PC-9 (cell line): ENCODE results near the gene KMT2D. TPM values are rescaled to one million over a fixed set of nuclear protein-coding genes. Genes with fewer than 3 reads are reported as not detected.

Experiments
- BruUV-seq: library from RNA; stranded (reverse); fragments of 400-500 nt; replicated peaks from 2 replicates; lab custom pipeline; 2021; lab: Mats Ljungman, UMichigan
- CTCF ChIA-PET: fragments of 300-600 bp; sonication (Branson Sonifier 250); formaldehyde crosslinking; loops from one replicate; lab custom pipeline; 2022; ENCODE audit warnings: antibody characterized with exemption; lab: Charles Lee
- POLR2A ChIA-PET: fragments of 300-600 bp; sonication (Branson Sonifier 250); formaldehyde crosslinking; loops from one replicate; lab custom pipeline; 2022; ENCODE audit warnings: antibody characterized with exemption; ENCODE audit not compliant: unreplicated experiment; lab: Charles Lee
- DNase-seq, 2 experiments: peaks; one replicate each; pipeline versions ENCODE4 v3.0.0 to v3.0.0-alpha.2; 2015 to 2022; ENCODE audit warnings: mixed read lengths in 1 of 2
- H2AFZ ChIP-seq: fragments of 200-600 bp; sonication (generic); 2 replicates; pipeline ENCODE4 v1.8.1; 2017; ENCODE audit warnings: antibody characterized with exemption
- H3F3A ChIP-seq: fragments of 200-600 bp; sonication (generic); 2 replicates; pipeline ENCODE4 v1.8.1; 2017; ENCODE audit warnings: antibody characterized with exemption, mild to moderate bottlenecking, low read depth; ENCODE audit not compliant: insufficient read depth
- H3K27ac ChIP-seq: fragments of 200-600 bp; sonication (generic); 2 replicates; pipeline ENCODE4 v1.6.1; 2016; ENCODE audit warnings: mixed run types
- H3K27me3 ChIP-seq: fragments of 200-600 bp; sonication (generic); 2 replicates; pipeline ENCODE4 v1.6.1; 2016; ENCODE audit warnings: low read depth, mixed run types; ENCODE audit not compliant: insufficient read depth
- H3K36me3 ChIP-seq: fragments of 200-600 bp; sonication (generic); 2 replicates; pipeline ENCODE4 v1.6.1; 2016; ENCODE audit warnings: low read depth, mixed run types
- H3K4me1 ChIP-seq: fragments of 200-600 bp; sonication (generic); replicated peaks from 2 replicates; pipeline ENCODE4 v1.6.1; 2016; ENCODE audit warnings: mixed run types; ENCODE audit not compliant: insufficient read depth
- H3K4me2 ChIP-seq: fragments of 200-600 bp; sonication (generic); 2 replicates; pipeline ENCODE4 v1.6.1; 2017; ENCODE audit warnings: mixed run types
- H3K4me3 ChIP-seq: fragments of 200-600 bp; sonication (generic); 2 replicates; pipeline ENCODE4 v1.6.1; 2016; ENCODE audit warnings: mixed run types
- H3K79me2 ChIP-seq: fragments of 200-600 bp; sonication (generic); 2 replicates; pipeline ENCODE4 v1.6.1; 2017; ENCODE audit warnings: low read depth, mixed run types
- H3K9me2 ChIP-seq: fragments of 200-600 bp; sonication (generic); 2 replicates; pipeline ENCODE4 v1.8.1; 2017; ENCODE audit warnings: mild to moderate bottlenecking; ENCODE audit not compliant: insufficient read depth
- H3K9me3 ChIP-seq: fragments of 200-600 bp; sonication (generic); 2 replicates; pipeline ENCODE4 v1.8.1; 2016; ENCODE audit warnings: low read depth; ENCODE audit not compliant: insufficient read depth
- H4K20me1 ChIP-seq: fragments of 200-600 bp; sonication (generic); 2 replicates; pipeline ENCODE4 v1.8.1; 2017; ENCODE audit not compliant: insufficient read depth
- CTCF ChIP-seq: fragments of 200-600 bp; sonication (generic); conservative IDR thresholded peaks from 2 replicates; pipeline ENCODE4 v1.6.1; 2017; ENCODE audit warnings: mixed run types, antibody characterized with exemption, mild to moderate bottlenecking, moderate library complexity
- EZH2 ChIP-seq: fragments of 200-600 bp; sonication (generic); IDR thresholded peaks from 2 replicates; pipeline ENCODE4 v1.8.0; 2017; ENCODE audit warnings: antibody characterized with exemption, low read depth
- intact Hi-C: fragments of 100-400 bp; cut with micrococcal nuclease; formaldehyde crosslinking; loops from one replicate; pipeline ENCODE4 v1.10.0; 2022; ENCODE audit not compliant: unreplicated experiment
- total RNA-seq: library from RNA; stranded (reverse); gene quantifications from 2 replicates; pipeline ENCODE4 v1.2.3, GENCODE V29; 2021

KMT2D gene
- total RNA-seq, 1 experiment from 2014 or later: 94.0 TPM

GRCh38 chr12:49030119-49030518, 30.5 kb downstream of the KMT2D start:
- Histone ChIP-seq H3K9me3 (no peaks in the 10 kb centered on the region), H3F3A (no peaks in the 10 kb centered on the region; the same call in 1 of the 2 replicates), H4K20me1 (peaks cover 5% of the 10 kb centered on the region), H3K4me3 (no peak overlapping the region), H3K27ac (no peak overlapping the region), H3K27me3 (no peaks in the 10 kb centered on the region), H3K4me2 (no peak overlapping the region), H3K36me3 (0 out of 2 replicates have a peak, but pooled peaks cover 5% of the 10 kb centered on the region), H3K9me2 (no peaks in the 10 kb centered on the region), H3K79me2 (no peaks in the 10 kb centered on the region), H2AFZ (no peak overlapping the region), H3K4me1 (no peaks in the 10 kb centered on the region)
- intact Hi-C loops: no loop called here
- CTCF ChIA-PET: interaction anchor here (0.6 kb wide), 2 partner anchors 43 to 84 kb away, joined by 6 to 9 read pairs; no protein-coding TSS in a partner anchor
- no peak for DNase-seq
- POLR2A ChIA-PET: no interaction called here
- TF ChIP-seq EZH2 (no peak), CTCF (no peak)
- no TSS peak for BruUV-seq

GRCh38 chr12:49028666-49029275, 31.8 kb downstream of the KMT2D start:
- no peaks in the 10 kb centered on the region for H3K4me1 ChIP-seq
- TF ChIP-seq EZH2 (no peak), CTCF (no peak)
- no TSS peak for BruUV-seq
- DNase-seq: no peak
- POLR2A ChIA-PET: no interaction called here
- intact Hi-C loops: no loop called here
- H3K4me2 ChIP-seq: no peak overlapping the region
- peaks cover 5% of the 10 kb centered on the region; the same call in 1 of the 2 replicates for H4K20me1 ChIP-seq
- no peak overlapping the region for H2AFZ ChIP-seq
- CTCF ChIA-PET: no interaction called here
- no peak overlapping the region for H3K4me3 ChIP-seq
- no peaks in the 10 kb centered on the region for H3K79me2 ChIP-seq
- H3K27ac ChIP-seq: no peak overlapping the region
- no peaks in the 10 kb centered on the region for H3K27me3 ChIP-seq
- H3K36me3 ChIP-seq: 0 out of 2 replicates have a peak, but pooled peaks cover 9% of the 10 kb centered on the region
- H3F3A ChIP-seq: peaks cover 2% of the 10 kb centered on the region; the same call in 1 of the 2 replicates
- no peaks in the 10 kb centered on the region for H3K9me2 ChIP-seq
- no peaks in the 10 kb centered on the region for H3K9me3 ChIP-seq

- Histone ChIP-seq H3K27ac (no peak overlapping the region), H3K4me1 (no peaks in the 10 kb centered on the region), H4K20me1 (peaks cover 5% of the 10 kb centered on the region; the same call in 1 of the 2 replicates), H3K9me2 (no peaks in the 10 kb centered on the region), H3K79me2 (no peaks in the 10 kb centered on the region), H3F3A (peaks cover 9% of the 10 kb centered on the region; the same call in 1 of the 2 replicates), H2AFZ (no peak overlapping the region), H3K27me3 (no peaks in the 10 kb centered on the region), H3K9me3 (no peaks in the 10 kb centered on the region), H3K36me3 (0 out of 2 replicates have a peak, but pooled peaks cover 9% of the 10 kb centered on the region), H3K4me3 (no peak overlapping the region), H3K4me2 (no peak overlapping the region)
- no peak for TF ChIP-seq EZH2
- no peak for DNase-seq
- intact Hi-C loops: no loop called here
- ChIA-PET CTCF (interaction anchor here (0.9 kb wide), 1 partner anchor 22 kb away, joined by 3 read pairs; no protein-coding TSS in a partner anchor), POLR2A (no interaction called here)
- BruUV-seq: no TSS peak
Observed at GRCh38 chr12:49027846-49028555, 32.6 kb downstream of the KMT2D start.
